Lower lobe of right lung (tissue), 2 donors: ENCODE measurements around the gene PRKG2. TPM values are rescaled to one million over a fixed set of nuclear protein-coding genes. Genes with fewer than 3 reads are reported as not detected.
A peak's percentile ranks its signal among the peaks of the same experiment; 100 is the strongest.
"Not testable (repeated sequence)": the region's sequence is repeated elsewhere in the genome, so short reads cannot be mapped to it uniquely, and the experiment has no call there.

Source experiments
- ATAC-seq, 2 donors: fragments of 200-7000 bp; cut with Tn5 transposase; one replicate each; pipeline ENCODE4 v1.9.1; 2020 to 2022; ENCODE audit warnings: mild to moderate bottlenecking in 2 of 2, moderate library complexity in 2 of 2
- DNase-seq: peaks from one replicate; pipeline ENCODE4 v3.0.0-alpha.2; 2020
- H3K27ac ChIP-seq: fragments of 200-600 bp; one replicate; pipeline ENCODE4 v1.8.0; 2022
- H3K27me3 ChIP-seq: fragments of 200-600 bp; one replicate; pipeline ENCODE4 v1.8.0; 2022; ENCODE audit warnings: low read depth
- H3K36me3 ChIP-seq: fragments of 200-600 bp; one replicate; pipeline ENCODE4 v1.8.0; 2022; ENCODE audit warnings: mild to moderate bottlenecking
- H3K4me1 ChIP-seq: fragments of 200-600 bp; one replicate; pipeline ENCODE4 v1.8.0; 2022
- H3K4me3 ChIP-seq: fragments of 200-600 bp; one replicate; pipeline ENCODE4 v1.8.0; 2022; ENCODE audit warnings: mild to moderate bottlenecking
- H3K9me3 ChIP-seq: fragments of 200-600 bp; one replicate; pipeline ENCODE4 v1.8.0; 2022
- intact Hi-C: fragments of 100-400 bp; cut with DNase I; formaldehyde crosslinking; loops from one replicate; pipeline ENCODE4 v1.11.0; 2022
- total RNA-seq: library from RNA; stranded (reverse); fragmentation: NEBNext Ultra II Directional; extraction: Animal tissue kit (Norgen Biotek cat#: 25700); gene quantifications from one replicate; pipeline ENCODE4 v1.2.1, GENCODE V29; 2021
- TF ChIP-seq, protein P1 (sequence below): fragments of 200-600 bp; IDR thresholded peaks from one replicate; pipeline ENCODE4 v1.8.0; 2022; ENCODE audit warnings: antibody characterized with exemption, mild to moderate bottlenecking
- donor health status: DM: no; HTN: yes; CAD: no; lungs with severe emphysema.

The PRKG2 gene
- total RNA-seq, 1 donor from 2014 or later: 6.4 TPM

DNA sequence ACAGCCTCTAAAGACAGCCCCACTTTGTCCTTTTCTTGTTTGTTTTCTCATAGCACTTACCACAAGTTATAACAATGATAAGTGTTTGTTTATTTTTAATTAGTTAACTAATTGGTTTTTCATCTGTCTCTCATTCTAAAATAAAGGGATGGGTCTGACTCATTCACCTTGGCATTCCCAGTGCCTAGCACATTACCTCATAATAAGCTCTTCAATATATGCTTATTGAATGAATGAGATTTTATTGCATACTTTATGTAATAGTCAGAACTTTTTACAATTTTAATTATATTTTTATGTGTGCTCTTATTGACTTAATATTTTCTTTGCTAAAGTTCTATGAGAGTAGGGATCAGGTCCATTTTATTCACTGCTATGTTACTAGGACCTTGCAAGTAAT is 22.8 kb upstream of the PRKG2 start:
- H3K27me3 ChIP-seq: no peaks in the 10 kb centered on the region
- no peak for DNase-seq

DNA sequence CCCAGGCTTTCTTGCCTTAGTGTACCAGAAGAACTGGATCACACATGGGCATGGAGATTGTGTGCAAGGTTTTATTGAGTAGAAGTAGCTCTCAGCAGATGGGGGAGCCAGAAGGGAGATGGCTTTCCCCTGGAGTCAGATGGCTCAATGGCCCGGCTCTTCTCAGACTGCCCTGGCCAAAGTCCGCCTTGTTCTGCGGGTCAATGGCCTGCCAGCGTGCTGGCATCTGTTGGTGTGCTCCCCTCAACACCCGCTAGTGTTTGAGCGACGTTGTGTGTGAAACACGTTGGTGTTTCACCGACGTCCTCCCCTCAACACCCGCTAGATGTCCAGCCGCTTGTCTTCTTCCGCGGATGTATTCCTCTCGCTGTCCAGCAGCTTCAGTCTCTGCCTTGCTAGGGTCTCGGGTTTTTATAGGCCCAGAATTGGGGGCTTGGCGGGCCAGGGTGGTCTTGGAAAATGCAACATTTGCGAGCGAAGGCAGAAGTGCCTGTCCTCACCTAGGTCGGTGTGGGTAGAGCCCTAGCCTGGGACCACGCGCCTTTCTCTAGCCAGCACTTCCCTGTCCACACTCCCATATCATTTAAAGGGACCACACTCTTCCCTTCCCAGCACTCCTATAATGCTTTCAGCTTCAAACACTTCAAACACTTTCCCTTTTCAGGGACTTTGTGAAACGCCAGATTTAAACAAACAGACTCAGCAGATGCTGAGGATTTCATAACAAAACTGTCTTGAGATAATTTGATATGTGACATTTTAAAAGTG is 21.1 kb upstream of the PRKG2 start:
- no peak overlapping the region for H3K4me3 ChIP-seq
- no peak overlapping the region for H3K27ac ChIP-seq
- no peak for DNase-seq
- intact Hi-C loops: no loop called here
- no peaks in the 10 kb centered on the region for H3K4me1 ChIP-seq
- TF ChIP-seq, protein P1, sequence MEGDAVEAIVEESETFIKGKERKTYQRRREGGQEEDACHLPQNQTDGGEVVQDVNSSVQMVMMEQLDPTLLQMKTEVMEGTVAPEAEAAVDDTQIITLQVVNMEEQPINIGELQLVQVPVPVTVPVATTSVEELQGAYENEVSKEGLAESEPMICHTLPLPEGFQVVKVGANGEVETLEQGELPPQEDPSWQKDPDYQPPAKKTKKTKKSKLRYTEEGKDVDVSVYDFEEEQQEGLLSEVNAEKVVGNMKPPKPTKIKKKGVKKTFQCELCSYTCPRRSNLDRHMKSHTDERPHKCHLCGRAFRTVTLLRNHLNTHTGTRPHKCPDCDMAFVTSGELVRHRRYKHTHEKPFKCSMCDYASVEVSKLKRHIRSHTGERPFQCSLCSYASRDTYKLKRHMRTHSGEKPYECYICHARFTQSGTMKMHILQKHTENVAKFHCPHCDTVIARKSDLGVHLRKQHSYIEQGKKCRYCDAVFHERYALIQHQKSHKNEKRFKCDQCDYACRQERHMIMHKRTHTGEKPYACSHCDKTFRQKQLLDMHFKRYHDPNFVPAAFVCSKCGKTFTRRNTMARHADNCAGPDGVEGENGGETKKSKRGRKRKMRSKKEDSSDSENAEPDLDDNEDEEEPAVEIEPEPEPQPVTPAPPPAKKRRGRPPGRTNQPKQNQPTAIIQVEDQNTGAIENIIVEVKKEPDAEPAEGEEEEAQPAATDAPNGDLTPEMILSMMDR: no peak
- no peaks in the 10 kb centered on the region for H3K9me3 ChIP-seq
- H3K27me3 ChIP-seq: no peaks in the 10 kb centered on the region
- peak in 1 of 2 donors; percentile 54 for ATAC-seq
- no peaks in the 10 kb centered on the region for H3K36me3 ChIP-seq

More for the DNA sequence above, 22.8 kb upstream of the PRKG2 start:
- Histone ChIP-seq H3K4me3 (no peak overlapping the region), H3K4me1 (no peaks in the 10 kb centered on the region), H3K9me3 (no peaks in the 10 kb centered on the region), H3K36me3 (no peaks in the 10 kb centered on the region), H3K27ac (no peak overlapping the region)
- TF ChIP-seq, protein P1: no peak
- no peak for ATAC-seq
- intact Hi-C loops: no loop called here

DNA sequence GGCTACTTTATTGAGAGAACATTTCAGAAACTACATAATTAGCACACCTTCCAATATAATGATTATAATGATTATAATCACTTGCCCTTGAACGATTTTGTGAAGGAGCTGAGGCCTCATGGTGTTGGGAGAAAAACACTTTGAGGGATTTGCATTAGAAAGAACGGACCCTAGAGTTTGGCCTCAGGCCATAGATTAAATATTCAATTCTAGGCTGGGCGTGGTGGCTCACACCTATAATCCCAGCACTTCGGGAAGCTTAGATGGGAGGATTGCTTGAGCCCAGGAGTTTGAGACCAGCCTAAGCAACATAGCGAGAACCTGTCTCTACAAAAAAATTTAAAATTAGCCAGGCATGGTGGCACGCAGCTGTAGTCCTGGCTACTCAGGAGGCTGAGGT is 12.9 kb upstream of the PRKG2 start:
- no peak overlapping the region for H3K4me3 ChIP-seq
- intact Hi-C loops: no loop called here
- no peak for ATAC-seq
- no peaks in the 10 kb centered on the region for H3K4me1 ChIP-seq
- no peaks in the 10 kb centered on the region for H3K36me3 ChIP-seq
- no peak for DNase-seq
- no peaks in the 10 kb centered on the region for H3K9me3 ChIP-seq
- H3K27ac ChIP-seq: no peak overlapping the region
- TF ChIP-seq, protein P1: no peak
- H3K27me3 ChIP-seq: no peaks in the 10 kb centered on the region

DNA sequence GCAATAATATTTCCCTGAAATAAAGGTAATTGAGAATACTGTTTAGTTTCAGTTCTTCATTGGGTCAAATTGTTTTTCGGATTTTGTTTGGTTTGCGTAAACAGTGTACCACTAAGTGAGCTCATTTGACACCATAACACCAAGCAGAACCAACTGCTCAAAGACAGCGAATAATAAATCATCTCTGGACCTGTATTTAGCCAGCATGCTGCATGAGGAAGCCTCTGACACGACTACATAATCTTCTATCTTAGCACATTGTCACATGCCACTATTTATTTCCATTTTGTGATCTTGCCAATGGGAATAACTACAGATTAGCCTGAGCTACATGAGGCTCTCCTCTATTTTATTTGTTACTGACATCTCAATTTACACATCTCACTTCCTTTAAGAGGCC is 12.1 kb upstream of the PRKG2 start:
- DNase-seq (no peak), ATAC-seq (no peak)
- intact Hi-C loops: no loop called here
- no peaks in the 10 kb centered on the region for H3K36me3 ChIP-seq
- H3K27ac ChIP-seq: no peak overlapping the region
- TF ChIP-seq, protein P1: no peak
- H3K4me1 ChIP-seq: no peaks in the 10 kb centered on the region
- no peak overlapping the region for H3K4me3 ChIP-seq
- H3K9me3 ChIP-seq: no peaks in the 10 kb centered on the region
- H3K27me3 ChIP-seq: no peaks in the 10 kb centered on the region

DNA sequence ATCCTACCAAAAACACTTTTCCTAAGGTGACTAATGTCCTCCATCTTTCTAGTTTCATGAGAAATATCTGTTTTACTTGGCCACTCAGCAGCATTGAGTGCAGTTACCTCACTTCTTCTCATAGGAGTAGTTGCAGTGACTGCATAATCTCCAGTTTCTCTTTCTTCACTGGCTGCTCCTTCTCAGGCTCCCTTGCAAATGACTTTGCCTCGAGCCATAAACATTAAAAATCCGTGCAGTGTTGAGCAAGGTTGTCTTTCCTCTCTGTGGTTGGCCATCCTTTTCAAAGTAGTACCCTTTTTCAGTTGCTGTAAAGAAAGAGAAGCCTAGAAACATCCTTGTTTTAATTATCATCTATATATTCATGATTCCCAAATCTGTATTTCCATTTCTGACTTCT is 10.2 kb upstream of the PRKG2 start:
- Histone ChIP-seq H3K4me3 (no peak overlapping the region), H3K27ac (no peak overlapping the region), H3K9me3 (no peaks in the 10 kb centered on the region), H3K27me3 (no peaks in the 10 kb centered on the region), H3K36me3 (no peaks in the 10 kb centered on the region), H3K4me1 (no peaks in the 10 kb centered on the region)
- ATAC-seq (no peak), DNase-seq (no peak)
- TF ChIP-seq, protein P1: no peak
- intact Hi-C loops: no loop called here

DNA sequence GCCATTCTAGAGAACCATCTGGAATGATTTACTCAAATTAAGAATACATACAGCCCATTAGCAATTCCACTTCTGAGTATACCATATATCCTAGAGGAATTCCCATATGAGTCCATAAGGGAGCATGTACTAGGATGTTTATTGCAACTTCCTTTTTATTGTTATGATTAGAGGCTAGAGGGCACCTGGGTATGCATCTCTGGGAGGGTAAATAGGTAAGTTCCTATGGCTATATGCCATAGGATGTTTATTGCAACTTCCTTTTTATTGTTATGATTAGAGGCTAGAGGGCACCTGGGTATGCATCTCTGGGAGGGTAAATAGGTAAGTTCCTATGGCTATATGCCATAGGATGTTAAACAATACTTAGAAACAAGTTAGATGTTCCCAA is 7.1 kb upstream of the PRKG2 start:
- H3K9me3 ChIP-seq, H3K27ac ChIP-seq, H3K4me1 ChIP-seq, ATAC-seq, H3K36me3 ChIP-seq, DNase-seq, H3K27me3 ChIP-seq, intact Hi-C loops, H3K4me3 ChIP-seq: not testable (repeated sequence)
